DND-41 (cell line): Measurements from ENCODE around the gene IL10.

Experiments used
- ATAC-seq: fragments of 200-7000 bp; cut with Tn5 transposase; 3 replicates; pipeline ENCODE4 v1.9.1; 2021; ENCODE audit warnings: low read depth; ENCODE audit not compliant: insufficient read depth
- DNase-seq: peaks from one replicate; pipeline ENCODE4 v3.0.0-alpha.2; 2020
- H2AFZ ChIP-seq: 2 replicates; pipeline ENCODE4 v1.6.0; 2012; ENCODE audit warnings: low read depth, low read length
- H3K27ac ChIP-seq: 2 replicates; pipeline ENCODE4 v1.5.1; 2012; ENCODE audit warnings: low read length, inconsistent platforms
- H3K27me3 ChIP-seq: fragments of 200-600 bp; sonication (generic); 2 replicates; pipeline ENCODE4 v1.6.0; 2012; ENCODE audit warnings: low read length, mild to moderate bottlenecking, inconsistent platforms; ENCODE audit not compliant: insufficient read depth, poor library complexity
- H3K36me3 ChIP-seq: 2 replicates; pipeline ENCODE4 v1.5.1; 2012; ENCODE audit warnings: low read length, inconsistent platforms; ENCODE audit not compliant: insufficient read depth
- H3K4me1 ChIP-seq: 2 replicates; pipeline ENCODE4 v1.5.1; 2012; ENCODE audit warnings: mild to moderate bottlenecking, low read length; ENCODE audit not compliant: insufficient read depth
- H3K4me2 ChIP-seq: 2 replicates; pipeline ENCODE4 v1.6.0; 2012; ENCODE audit warnings: mild to moderate bottlenecking, moderate library complexity, low read length, inconsistent platforms; ENCODE audit not compliant: insufficient read depth
- H3K4me3 ChIP-seq, 2 experiments: fragments of 200-600 bp in 1 of 2; shearing (Covaris generic) in 1 of 2; 2 replicates each; pipeline ENCODE4 v1.5.1; 2012 to 2016; ENCODE audit warnings: inconsistent platforms in 2 of 2, low read length in 2 of 2, mild to moderate bottlenecking in 2 of 2, low read depth in 1 of 2, moderate library complexity in 1 of 2
- H3K79me2 ChIP-seq: 2 replicates; pipeline ENCODE4 v1.6.0; 2012; ENCODE audit warnings: low read length, inconsistent platforms; ENCODE audit not compliant: insufficient read depth
- H3K9ac ChIP-seq: 2 replicates; pipeline ENCODE4 v1.6.0; 2012; ENCODE audit warnings: low read depth, mild to moderate bottlenecking, inconsistent platforms, low read length, moderate library complexity
- H3K9me3 ChIP-seq: 2 replicates; pipeline ENCODE4 v1.5.1; 2012; ENCODE audit warnings: low read length, moderate library complexity, mild to moderate bottlenecking, inconsistent platforms; ENCODE audit not compliant: insufficient read depth, severe bottlenecking
- H4K20me1 ChIP-seq: 2 replicates; pipeline ENCODE4 v1.6.0; 2012; ENCODE audit warnings: low read length; ENCODE audit not compliant: insufficient read depth
- CTCF ChIP-seq: IDR thresholded peaks from 2 replicates; pipeline ENCODE4 v1.5.1; 2012; ENCODE audit warnings: borderline replicate concordance, low read length, moderate library complexity, mild to moderate bottlenecking; ENCODE audit not compliant: poor library complexity, severe bottlenecking; ENCODE audit errors: extremely low read depth
- EZH2 ChIP-seq: IDR thresholded peaks from 3 replicates; pipeline ENCODE4 v1.6.1; 2012; ENCODE audit warnings: borderline replicate concordance, low read depth, mild to moderate bottlenecking, moderate library complexity, low read length, inconsistent platforms; ENCODE audit not compliant: severe bottlenecking

Gene IL10

GRCh38 chr1:206748348-206749030 is 23.8 kb downstream of the IL10 start:
- H3K27ac ChIP-seq, result no peak overlapping the region
- no peak overlapping the region for H3K4me2 ChIP-seq
- H2AFZ ChIP-seq, result no peak overlapping the region
- no peaks in the 10 kb centered on the region for H3K9me3 ChIP-seq
- H3K4me3 ChIP-seq, result no peak overlapping the region
- no peaks in the 10 kb centered on the region for H3K4me1 ChIP-seq
- DNase-seq (no peak), ATAC-seq (no peak)
- no peaks in the 10 kb centered on the region for H3K79me2 ChIP-seq
- H3K9ac ChIP-seq, result no peak overlapping the region
- no peaks in the 10 kb centered on the region for H3K27me3 ChIP-seq
- no peaks in the 10 kb centered on the region for H4K20me1 ChIP-seq
- no peaks in the 10 kb centered on the region for H3K36me3 ChIP-seq
- TF ChIP-seq CTCF (no peak), EZH2 (no peak)

- H3K4me1 ChIP-seq, result no peaks in the 10 kb centered on the region; the same call in 1 of the 2 replicates
- ATAC-seq, result no peak
- no peak for TF ChIP-seq EZH2
- TF ChIP-seq CTCF, result no peak
- H3K27me3 ChIP-seq, result no peaks in the 10 kb centered on the region
- no peaks in the 10 kb centered on the region for H3K36me3 ChIP-seq
- no peak overlapping the region for H3K27ac ChIP-seq
- H2AFZ ChIP-seq, result no peak overlapping the region
- no peak overlapping the region for H3K9ac ChIP-seq
- H3K4me3 ChIP-seq, result no peak overlapping the region
- H3K79me2 ChIP-seq, result no peaks in the 10 kb centered on the region
- no peak for DNase-seq
- H3K9me3 ChIP-seq, result no peaks in the 10 kb centered on the region
- no peak overlapping the region for H3K4me2 ChIP-seq
- H4K20me1 ChIP-seq, result no peaks in the 10 kb centered on the region
These were observed 27.0 kb downstream of the IL10 start for GRCh38 chr1:206745301-206745700.

GRCh38 chr1:206744683-206745082 is 27.6 kb downstream of the IL10 start:
- Histone ChIP-seq H2AFZ (no peak overlapping the region), H3K27ac (peak overlapping the region; percentile 19; the same call in 1 of the 2 replicates), H3K4me2 (no peak overlapping the region), H3K4me1 (peaks cover 5% of the 10 kb centered on the region), H4K20me1 (no peaks in the 10 kb centered on the region), H3K9ac (no peak overlapping the region), H3K27me3 (no peaks in the 10 kb centered on the region), H3K79me2 (no peaks in the 10 kb centered on the region), H3K9me3 (no peaks in the 10 kb centered on the region), H3K36me3 (no peaks in the 10 kb centered on the region), H3K4me3 (no peak overlapping the region)
- TF ChIP-seq EZH2 (no peak), CTCF (no peak)
- no peak for DNase-seq
- no peak for ATAC-seq
